Fibroblast of the aortic adventitia (primary cell): ENCODE measurements around the gene MRPS17. TPM values are rescaled to one million over a fixed set of nuclear protein-coding genes. Genes with fewer than 3 reads are reported as not detected.

ENCODE experiments used
- DNase-seq: peaks from one replicate; pipeline ENCODE4 v3.0.0-alpha.2; 2010; ENCODE audit warnings: low read depth
- H3K4me3 ChIP-seq: 2 replicates; pipeline ENCODE4 v1.5.1; 2011; ENCODE audit warnings: low read depth, mild to moderate bottlenecking, control low read depth, low read length, moderate library complexity
- total RNA-seq: library from RNA; depleted of rRNA; stranded (reverse); fragments of >200 nt; gene quantifications from 2 replicates; pipeline ENCODE4 v1.2.3, GENCODE V29; 2012; ENCODE audit warnings: low replicate concordance
- TF ChIP-seq, protein P1 (sequence below): IDR thresholded peaks from 2 replicates; pipeline ENCODE4 v1.5.1; 2011; ENCODE audit warnings: mild to moderate bottlenecking, low read length, control low read depth, inconsistent platforms; ENCODE audit not compliant: insufficient read depth

MRPS17 gene
- total RNA-seq, 1 donor = 15.8 TPM

DNA sequence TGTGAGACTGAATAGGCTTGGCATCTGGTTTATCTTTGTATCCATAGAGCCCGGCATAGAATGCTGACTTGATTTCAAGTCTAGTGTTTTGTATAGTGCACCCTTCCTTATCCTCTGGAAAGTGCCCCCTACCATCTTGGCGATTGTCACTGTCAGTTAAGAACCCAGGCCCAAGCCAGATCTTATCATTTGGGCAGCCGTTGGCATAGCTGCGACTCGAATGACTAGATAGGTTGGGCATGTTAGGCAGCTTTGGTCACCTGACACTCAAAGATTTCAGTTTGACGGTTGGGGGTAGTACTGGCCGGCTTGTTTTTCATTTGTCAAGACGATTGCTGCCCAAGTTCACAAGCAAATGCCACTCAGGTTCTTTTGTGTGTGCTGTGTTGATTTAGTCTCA lies 19.3 kb downstream of the MRPS17 start:
- DNase-seq = no peak
- TF ChIP-seq, protein P1, sequence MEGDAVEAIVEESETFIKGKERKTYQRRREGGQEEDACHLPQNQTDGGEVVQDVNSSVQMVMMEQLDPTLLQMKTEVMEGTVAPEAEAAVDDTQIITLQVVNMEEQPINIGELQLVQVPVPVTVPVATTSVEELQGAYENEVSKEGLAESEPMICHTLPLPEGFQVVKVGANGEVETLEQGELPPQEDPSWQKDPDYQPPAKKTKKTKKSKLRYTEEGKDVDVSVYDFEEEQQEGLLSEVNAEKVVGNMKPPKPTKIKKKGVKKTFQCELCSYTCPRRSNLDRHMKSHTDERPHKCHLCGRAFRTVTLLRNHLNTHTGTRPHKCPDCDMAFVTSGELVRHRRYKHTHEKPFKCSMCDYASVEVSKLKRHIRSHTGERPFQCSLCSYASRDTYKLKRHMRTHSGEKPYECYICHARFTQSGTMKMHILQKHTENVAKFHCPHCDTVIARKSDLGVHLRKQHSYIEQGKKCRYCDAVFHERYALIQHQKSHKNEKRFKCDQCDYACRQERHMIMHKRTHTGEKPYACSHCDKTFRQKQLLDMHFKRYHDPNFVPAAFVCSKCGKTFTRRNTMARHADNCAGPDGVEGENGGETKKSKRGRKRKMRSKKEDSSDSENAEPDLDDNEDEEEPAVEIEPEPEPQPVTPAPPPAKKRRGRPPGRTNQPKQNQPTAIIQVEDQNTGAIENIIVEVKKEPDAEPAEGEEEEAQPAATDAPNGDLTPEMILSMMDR = no peak
- no peak overlapping the region for H3K4me3 ChIP-seq

GRCh38 chr7:55973747-55974250 lies 22.1 kb downstream of the MRPS17 start:
- H3K4me3 ChIP-seq = no peak overlapping the region
- TF ChIP-seq, protein P1 = no peak
- no peak for DNase-seq

DNA sequence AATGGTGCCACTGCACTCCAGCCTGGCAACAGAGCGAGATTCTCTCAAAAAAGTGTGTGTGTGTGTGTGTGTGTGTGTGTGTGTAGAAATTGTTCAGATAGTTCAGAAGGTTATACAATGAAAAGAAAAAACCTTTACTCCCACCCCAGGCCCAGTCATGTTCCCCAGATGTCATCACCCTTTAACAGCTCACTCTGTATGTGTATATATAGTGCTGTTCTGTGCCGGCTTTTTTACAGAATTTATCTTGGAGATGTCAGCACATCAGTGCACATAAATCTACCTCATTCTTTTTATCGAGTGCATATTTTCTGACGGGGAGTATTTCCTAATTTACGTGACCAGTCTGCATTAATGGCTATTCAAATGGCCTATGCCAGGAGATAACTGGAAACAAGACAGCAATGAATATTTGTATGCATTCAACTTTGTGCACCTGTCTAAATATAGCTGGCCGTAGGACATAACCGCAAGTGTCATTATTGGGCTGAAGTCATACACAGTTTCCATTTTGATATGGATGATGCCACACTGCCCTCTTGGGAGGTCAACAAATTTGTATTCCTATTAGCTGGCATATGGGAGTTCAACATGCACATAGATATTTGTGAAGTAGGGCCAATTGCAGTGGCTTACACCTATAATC lies 24.4 kb downstream of the MRPS17 start:
- DNase-seq = no peak
- TF ChIP-seq, protein P1 = no peak
- H3K4me3 ChIP-seq = no peak overlapping the region

- no peak overlapping the region for H3K4me3 ChIP-seq
- TF ChIP-seq, protein P1 = no peak
- DNase-seq = peak; percentile 76
These were observed 26.2 kb downstream of the MRPS17 start for GRCh38 chr7:55977831-55978230.

DNA sequence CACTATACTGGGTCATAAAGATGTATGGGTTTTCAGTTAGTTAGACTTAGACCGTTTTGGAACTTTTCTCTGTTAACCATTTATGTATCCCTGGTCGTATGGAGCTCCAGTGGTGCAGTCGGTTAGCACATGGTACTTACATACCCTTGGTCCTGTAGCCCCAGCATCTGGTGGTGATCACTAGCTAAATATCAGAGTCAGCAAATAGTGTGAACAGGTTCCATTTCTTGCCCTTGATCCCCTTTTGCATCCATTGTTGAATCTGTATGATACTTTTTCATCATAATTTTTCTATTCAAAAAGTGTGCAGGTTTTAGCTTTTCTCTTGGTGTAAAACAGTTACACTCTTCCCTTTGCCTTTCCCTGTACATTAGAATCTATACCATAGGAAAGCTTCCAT lies 28.6 kb downstream of the MRPS17 start:
- no peak overlapping the region for H3K4me3 ChIP-seq
- no peak for DNase-seq
- TF ChIP-seq, protein P1 = no peak

DNA sequence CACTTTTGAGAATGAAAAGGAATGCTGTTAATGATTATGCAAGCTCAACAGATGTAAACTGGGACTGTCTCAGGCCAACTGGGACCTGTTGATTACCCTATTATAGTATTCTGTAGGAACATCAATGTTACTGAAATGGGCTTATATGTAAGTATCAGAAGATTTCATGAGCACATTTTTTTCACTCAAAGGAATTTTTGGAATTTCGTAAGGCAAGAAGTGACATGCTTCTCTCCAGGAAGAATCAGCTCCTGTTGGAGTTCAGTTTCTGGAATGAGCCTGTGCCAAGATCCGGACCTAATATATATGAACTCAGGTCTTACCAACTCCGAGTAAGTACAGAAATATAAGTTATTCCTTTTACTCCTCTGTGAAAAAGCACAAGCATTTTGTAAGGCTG lies 31.9 kb downstream of the MRPS17 start:
- DNase-seq = no peak
- TF ChIP-seq, protein P1 = no peak
- H3K4me3 ChIP-seq = no peak overlapping the region

DNA sequence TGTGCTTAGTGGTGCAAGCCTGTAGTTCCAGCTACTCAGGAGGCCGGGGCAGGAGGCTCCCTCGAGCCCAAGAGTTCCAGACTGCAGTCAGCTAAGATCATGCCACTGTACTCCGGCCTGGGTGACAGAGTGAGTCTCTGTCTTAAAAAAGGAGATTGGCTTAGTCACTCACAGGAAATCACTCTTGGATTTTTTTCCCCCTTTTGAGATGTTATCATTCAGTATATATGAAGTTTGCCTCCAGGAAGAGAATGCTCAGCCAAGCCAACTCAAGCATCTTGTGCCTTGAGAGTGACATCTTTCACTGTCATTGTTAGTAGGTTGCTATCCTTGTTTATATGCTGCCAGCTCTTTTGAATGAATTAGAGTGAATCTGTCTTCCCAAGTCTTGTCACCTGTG lies 40.7 kb downstream of the MRPS17 start:
- DNase-seq = no peak
- H3K4me3 ChIP-seq = no peak overlapping the region
- TF ChIP-seq, protein P1 = no peak
